PC-9 (cell line): ENCODE measurements around the gene XRCC3.

ENCODE experiments used
- CTCF ChIP-seq: fragments of 200-600 bp; sonication (generic); conservative IDR thresholded peaks from 2 replicates; pipeline ENCODE4 v1.6.1; 2017; ENCODE audit warnings: mixed run types, antibody characterized with exemption, mild to moderate bottlenecking, moderate library complexity
- EZH2 ChIP-seq: fragments of 200-600 bp; sonication (generic); IDR thresholded peaks from 2 replicates; pipeline ENCODE4 v1.8.0; 2017; ENCODE audit warnings: antibody characterized with exemption, low read depth

- TF ChIP-seq CTCF (no peak), EZH2 (no peak)
Measured at GRCh38 chr14:103697206-103697602, 18.0 kb downstream of the XRCC3 start.
